ENCODE data around the gene ST6GALNAC3.

DNA sequence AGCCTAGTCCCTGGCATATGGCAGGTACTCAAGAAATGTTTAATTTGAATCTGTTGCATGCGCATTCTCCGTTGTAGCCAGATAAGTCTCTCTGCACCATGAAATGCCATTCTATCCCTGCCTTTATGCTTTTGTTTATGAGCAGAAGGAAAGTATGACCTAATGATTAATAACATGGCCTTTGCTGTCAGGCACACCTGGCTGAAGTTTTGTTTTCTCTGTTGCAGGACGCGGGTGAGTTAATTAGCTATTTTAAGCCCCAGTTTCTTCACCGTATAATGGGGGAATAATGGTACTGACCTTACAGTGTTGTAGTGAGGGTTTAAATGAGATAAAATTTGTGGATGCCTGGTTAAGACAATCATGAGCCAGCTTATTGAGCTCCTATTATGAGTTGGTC lies 87.7 kb downstream of the ST6GALNAC3 start:
- TF ChIP-seq CTCF (optimal IDR thresholded peaks at IDR 0.05 in 1 of 3, IDR thresholded peaks at IDR 0.05 in 1 of 3, conservative IDR thresholded peaks at IDR 0.05 in 1 of 3; ENCODE audit: extremely low read depth in 1 of 3, insufficient read depth in 2 of 3, low read length in 3 of 3), result no peak
- TF ChIP-seq EZH2 (IDR thresholded peaks at IDR 0.05; ENCODE audit: low read length), result no peak

Data from keratinocyte (primary cell).